Stimulated activated naive CD8-positive, alpha-beta T cell treated with anti-CD3 and anti-CD28 coated beads, Interleukin-15, Interleukin-2, amounts not matched to agents 100 ng/mL and 50 ng/mL, for 24 hours (primary cell): ENCODE data around the gene HES5.

Experiments used
- H3K27ac Mint-ChIP-seq: one replicate; pipeline ENCODE4 v1.8.0; 2021; ENCODE audit warnings: mild to moderate bottlenecking, mixed read lengths
- H3K27me3 Mint-ChIP-seq: one replicate; pipeline ENCODE4 v1.8.0; 2021; ENCODE audit warnings: mixed read lengths
- H3K36me3 Mint-ChIP-seq: one replicate; pipeline ENCODE4 v1.8.0; 2021; ENCODE audit warnings: low read depth, mixed read lengths
- H3K4me1 Mint-ChIP-seq: one replicate; pipeline ENCODE4 v1.8.0; 2021; ENCODE audit warnings: low read depth, mixed read lengths
- H3K4me3 Mint-ChIP-seq: one replicate; pipeline ENCODE4 v1.8.0; 2021; ENCODE audit warnings: mild to moderate bottlenecking, mixed read lengths
- H3K9me3 Mint-ChIP-seq: one replicate; pipeline ENCODE4 v1.8.0; 2021; ENCODE audit warnings: mixed read lengths

HES5 gene

GRCh38 chr1:2533365-2533764 lies 3.3 kb upstream of the HES5 start:
- H3K36me3 Mint-ChIP-seq: no peaks in the 10 kb centered on the region
- peaks cover 12% of the 10 kb centered on the region for H3K27me3 Mint-ChIP-seq
- no peak overlapping the region for H3K4me3 Mint-ChIP-seq
- H3K9me3 Mint-ChIP-seq: no peaks in the 10 kb centered on the region
- peaks cover 9% of the 10 kb centered on the region for H3K4me1 Mint-ChIP-seq
- H3K27ac Mint-ChIP-seq: no peak overlapping the region

- peaks cover 12% of the 10 kb centered on the region for H3K27me3 Mint-ChIP-seq
- H3K36me3 Mint-ChIP-seq: no peaks in the 10 kb centered on the region
- H3K9me3 Mint-ChIP-seq: no peaks in the 10 kb centered on the region
- no peak overlapping the region for H3K27ac Mint-ChIP-seq
- peaks cover 9% of the 10 kb centered on the region for H3K4me1 Mint-ChIP-seq
- H3K4me3 Mint-ChIP-seq: no peak overlapping the region
These were observed 2.6 kb upstream of the HES5 start for GRCh38 chr1:2532485-2533160.

GRCh38 chr1:2530513-2531361 lies 674 bp upstream of the HES5 start:
- H3K27me3 Mint-ChIP-seq: peaks cover 12% of the 10 kb centered on the region
- no peaks in the 10 kb centered on the region for H3K36me3 Mint-ChIP-seq
- H3K9me3 Mint-ChIP-seq: no peaks in the 10 kb centered on the region
- H3K4me1 Mint-ChIP-seq: peaks cover 18% of the 10 kb centered on the region
- no peak overlapping the region for H3K4me3 Mint-ChIP-seq
- H3K27ac Mint-ChIP-seq: no peak overlapping the region

- H3K4me1 Mint-ChIP-seq: peaks cover 32% of the 10 kb centered on the region
- H3K9me3 Mint-ChIP-seq: no peaks in the 10 kb centered on the region
- no peaks in the 10 kb centered on the region for H3K36me3 Mint-ChIP-seq
- peak overlapping the region; percentile 41 for H3K4me3 Mint-ChIP-seq
- peaks cover 9% of the 10 kb centered on the region for H3K27me3 Mint-ChIP-seq
- H3K27ac Mint-ChIP-seq: no peak overlapping the region
These were observed 888 bp downstream of the HES5 start for GRCh38 chr1:2528966-2529783.

- Mint-ChIP-seq H3K27me3 (peaks cover 6% of the 10 kb centered on the region), H3K4me3 (no peak overlapping the region), H3K36me3 (no peaks in the 10 kb centered on the region), H3K27ac (no peak overlapping the region), H3K4me1 (peaks cover 37% of the 10 kb centered on the region), H3K9me3 (no peaks in the 10 kb centered on the region)
These were observed 1.5 kb downstream of the HES5 start for GRCh38 chr1:2528611-2528965.

- H3K4me1 Mint-ChIP-seq: peaks cover 43% of the 10 kb centered on the region
- H3K27ac Mint-ChIP-seq: no peak overlapping the region
- peaks cover 6% of the 10 kb centered on the region for H3K27me3 Mint-ChIP-seq
- H3K36me3 Mint-ChIP-seq: no peaks in the 10 kb centered on the region
- no peak overlapping the region for H3K4me3 Mint-ChIP-seq
- no peaks in the 10 kb centered on the region for H3K9me3 Mint-ChIP-seq
These were observed 2.0 kb downstream of the HES5 start for GRCh38 chr1:2528016-2528415.

- peaks cover 6% of the 10 kb centered on the region for H3K27me3 Mint-ChIP-seq
- peaks cover 48% of the 10 kb centered on the region for H3K4me1 Mint-ChIP-seq
- no peaks in the 10 kb centered on the region for H3K36me3 Mint-ChIP-seq
- H3K27ac Mint-ChIP-seq: no peak overlapping the region
- no peak overlapping the region for H3K4me3 Mint-ChIP-seq
- H3K9me3 Mint-ChIP-seq: no peaks in the 10 kb centered on the region
These were observed 2.6 kb downstream of the HES5 start for GRCh38 chr1:2527556-2527860.

GRCh38 chr1:2526824-2527555 lies 3.1 kb downstream of the HES5 start:
- Mint-ChIP-seq H3K9me3 (no peaks in the 10 kb centered on the region), H3K4me3 (peak overlapping the region; percentile 85), H3K4me1 (peaks cover 50% of the 10 kb centered on the region)

GRCh38 chr1:2525920-2526823 lies 3.9 kb downstream of the HES5 start, which contains the start of gene PANK4:
PANK4 (minus strand) TSS chr1:2526596; CDS start chr1:2526587, 9 bp downstream.
- H3K9me3 Mint-ChIP-seq: no peaks in the 10 kb centered on the region
- peaks cover 5% of the 10 kb centered on the region for H3K27me3 Mint-ChIP-seq
- H3K4me1 Mint-ChIP-seq: peaks cover 50% of the 10 kb centered on the region
- H3K4me3 Mint-ChIP-seq: peak within 1 kb of the TSS; percentile 85
- H3K36me3 Mint-ChIP-seq: peaks cover under 1% of the 10 kb centered on the region
- H3K27ac Mint-ChIP-seq: peak within 1 kb of the TSS; percentile 93

More at GRCh38 chr1:2526824-2527555, 3.1 kb downstream of the HES5 start:
- Mint-ChIP-seq H3K27me3 (peaks cover 6% of the 10 kb centered on the region), H3K27ac (peak overlapping the region; percentile 46), H3K36me3 (no peaks in the 10 kb centered on the region)

GRCh38 chr1:2525572-2525919 lies 4.5 kb downstream of the HES5 start:
- Mint-ChIP-seq H3K27me3 (no peaks in the 10 kb centered on the region), H3K4me1 (peaks cover 45% of the 10 kb centered on the region), H3K27ac (peak overlapping the region; percentile 93), H3K4me3 (peak overlapping the region; percentile 85), H3K9me3 (no peaks in the 10 kb centered on the region), H3K36me3 (peaks cover 7% of the 10 kb centered on the region)

GRCh38 chr1:2523891-2524609 lies 6.0 kb downstream of the HES5 start:
- peak overlapping the region; percentile 85 for H3K4me3 Mint-ChIP-seq
- H3K27ac Mint-ChIP-seq: peak overlapping the region; percentile 46
- peaks cover 44% of the 10 kb centered on the region for H3K4me1 Mint-ChIP-seq
- H3K27me3 Mint-ChIP-seq: no peaks in the 10 kb centered on the region
- no peaks in the 10 kb centered on the region for H3K9me3 Mint-ChIP-seq
- H3K36me3 Mint-ChIP-seq: peaks cover 8% of the 10 kb centered on the region

GRCh38 chr1:2523191-2523890 lies 6.7 kb downstream of the HES5 start:
- no peaks in the 10 kb centered on the region for H3K9me3 Mint-ChIP-seq
- H3K4me3 Mint-ChIP-seq: peak overlapping the region; percentile 85

GRCh38 chr1:2522230-2522629 lies 7.8 kb downstream of the HES5 start:
- no peaks in the 10 kb centered on the region for H3K27me3 Mint-ChIP-seq
- peaks cover 37% of the 10 kb centered on the region for H3K4me1 Mint-ChIP-seq
- peaks cover 14% of the 10 kb centered on the region for H3K36me3 Mint-ChIP-seq
- no peak overlapping the region for H3K4me3 Mint-ChIP-seq
- H3K9me3 Mint-ChIP-seq: no peaks in the 10 kb centered on the region
- H3K27ac Mint-ChIP-seq: no peak overlapping the region

More at GRCh38 chr1:2523191-2523890, 6.7 kb downstream of the HES5 start:
- Mint-ChIP-seq H3K4me1 (peaks cover 41% of the 10 kb centered on the region), H3K36me3 (peaks cover 8% of the 10 kb centered on the region), H3K27me3 (no peaks in the 10 kb centered on the region), H3K27ac (peak overlapping the region; percentile 89)
